Measurements from ENCODE around the gene HHIPL1.

DNA sequence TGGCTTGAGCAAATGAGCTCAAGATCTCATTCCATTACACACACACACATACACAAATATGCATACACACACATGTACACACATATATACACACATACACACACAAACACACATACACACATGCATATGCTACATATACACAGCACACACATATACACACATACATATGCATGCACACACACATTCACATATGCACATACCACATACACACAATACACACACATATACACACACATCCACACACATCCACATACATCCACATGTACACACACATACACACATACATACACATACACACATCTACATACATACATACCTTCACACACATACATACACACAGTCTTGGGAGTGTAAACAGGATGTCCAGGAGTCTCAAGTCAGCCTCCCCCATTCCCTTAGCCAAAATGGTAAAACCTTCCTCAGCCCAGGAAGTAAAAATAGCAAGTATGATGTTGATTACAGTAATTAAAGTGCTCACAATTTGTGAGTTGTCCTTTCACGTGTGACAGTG is 12.8 kb downstream of the HHIPL1 start:
- TF ChIP-seq, protein P1, sequence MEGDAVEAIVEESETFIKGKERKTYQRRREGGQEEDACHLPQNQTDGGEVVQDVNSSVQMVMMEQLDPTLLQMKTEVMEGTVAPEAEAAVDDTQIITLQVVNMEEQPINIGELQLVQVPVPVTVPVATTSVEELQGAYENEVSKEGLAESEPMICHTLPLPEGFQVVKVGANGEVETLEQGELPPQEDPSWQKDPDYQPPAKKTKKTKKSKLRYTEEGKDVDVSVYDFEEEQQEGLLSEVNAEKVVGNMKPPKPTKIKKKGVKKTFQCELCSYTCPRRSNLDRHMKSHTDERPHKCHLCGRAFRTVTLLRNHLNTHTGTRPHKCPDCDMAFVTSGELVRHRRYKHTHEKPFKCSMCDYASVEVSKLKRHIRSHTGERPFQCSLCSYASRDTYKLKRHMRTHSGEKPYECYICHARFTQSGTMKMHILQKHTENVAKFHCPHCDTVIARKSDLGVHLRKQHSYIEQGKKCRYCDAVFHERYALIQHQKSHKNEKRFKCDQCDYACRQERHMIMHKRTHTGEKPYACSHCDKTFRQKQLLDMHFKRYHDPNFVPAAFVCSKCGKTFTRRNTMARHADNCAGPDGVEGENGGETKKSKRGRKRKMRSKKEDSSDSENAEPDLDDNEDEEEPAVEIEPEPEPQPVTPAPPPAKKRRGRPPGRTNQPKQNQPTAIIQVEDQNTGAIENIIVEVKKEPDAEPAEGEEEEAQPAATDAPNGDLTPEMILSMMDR (IDR thresholded peaks at IDR 0.05), result no peak
- TF ChIP-seq EP300 (IDR thresholded peaks at IDR 0.05) (no peak), POLR2A (IDR thresholded peaks at IDR 0.05) (no peak)
